ENCODE results near the gene AKT1. TPM values are rescaled to one million over a fixed set of nuclear protein-coding genes. Genes with fewer than 3 reads are reported as not detected.

Gene AKT1
- total RNA-seq, 1 donor from 2014 or later, result 112 TPM

DNA sequence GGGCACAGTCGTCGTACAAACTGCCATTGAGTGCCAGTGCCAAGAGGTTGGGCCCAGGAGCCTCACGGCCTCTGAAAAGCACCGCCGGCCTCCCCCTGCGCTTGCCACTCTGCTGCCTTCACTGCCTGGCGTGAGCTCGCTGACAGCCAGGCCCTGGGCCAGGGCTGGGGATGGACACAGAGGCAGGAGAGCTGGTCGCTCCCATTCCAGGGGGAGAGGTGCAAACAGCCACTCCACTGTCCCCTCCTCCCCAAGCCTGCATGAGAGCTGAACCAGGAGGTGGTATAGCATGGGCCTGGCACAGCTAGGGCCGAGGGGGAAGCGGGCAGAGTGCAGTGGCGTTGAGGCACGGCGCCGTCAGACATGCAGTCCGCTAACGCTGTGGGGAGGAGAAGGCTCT, 66.9 kb downstream of the AKT1 start:
- Histone ChIP-seq H3K27me3 (no peaks in the 10 kb centered on the region), H3K27ac (no peak overlapping the region), H3K36me3 (no peaks in the 10 kb centered on the region), H3K4me3 (no peak overlapping the region), H3K4me1 (peaks cover 21 to 51% of the 10 kb centered on the region in 2 donors), H3K9me3 (no peaks in the 10 kb centered on the region)
- TF ChIP-seq, protein P1, sequence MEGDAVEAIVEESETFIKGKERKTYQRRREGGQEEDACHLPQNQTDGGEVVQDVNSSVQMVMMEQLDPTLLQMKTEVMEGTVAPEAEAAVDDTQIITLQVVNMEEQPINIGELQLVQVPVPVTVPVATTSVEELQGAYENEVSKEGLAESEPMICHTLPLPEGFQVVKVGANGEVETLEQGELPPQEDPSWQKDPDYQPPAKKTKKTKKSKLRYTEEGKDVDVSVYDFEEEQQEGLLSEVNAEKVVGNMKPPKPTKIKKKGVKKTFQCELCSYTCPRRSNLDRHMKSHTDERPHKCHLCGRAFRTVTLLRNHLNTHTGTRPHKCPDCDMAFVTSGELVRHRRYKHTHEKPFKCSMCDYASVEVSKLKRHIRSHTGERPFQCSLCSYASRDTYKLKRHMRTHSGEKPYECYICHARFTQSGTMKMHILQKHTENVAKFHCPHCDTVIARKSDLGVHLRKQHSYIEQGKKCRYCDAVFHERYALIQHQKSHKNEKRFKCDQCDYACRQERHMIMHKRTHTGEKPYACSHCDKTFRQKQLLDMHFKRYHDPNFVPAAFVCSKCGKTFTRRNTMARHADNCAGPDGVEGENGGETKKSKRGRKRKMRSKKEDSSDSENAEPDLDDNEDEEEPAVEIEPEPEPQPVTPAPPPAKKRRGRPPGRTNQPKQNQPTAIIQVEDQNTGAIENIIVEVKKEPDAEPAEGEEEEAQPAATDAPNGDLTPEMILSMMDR (IDR thresholded peaks at IDR 0.05), result no peak
- DNase-seq (ENCODE audit: low spot score in 2 of 2), result no peak
- intact Hi-C loops (cut with DNase I), result no loop called here

DNA sequence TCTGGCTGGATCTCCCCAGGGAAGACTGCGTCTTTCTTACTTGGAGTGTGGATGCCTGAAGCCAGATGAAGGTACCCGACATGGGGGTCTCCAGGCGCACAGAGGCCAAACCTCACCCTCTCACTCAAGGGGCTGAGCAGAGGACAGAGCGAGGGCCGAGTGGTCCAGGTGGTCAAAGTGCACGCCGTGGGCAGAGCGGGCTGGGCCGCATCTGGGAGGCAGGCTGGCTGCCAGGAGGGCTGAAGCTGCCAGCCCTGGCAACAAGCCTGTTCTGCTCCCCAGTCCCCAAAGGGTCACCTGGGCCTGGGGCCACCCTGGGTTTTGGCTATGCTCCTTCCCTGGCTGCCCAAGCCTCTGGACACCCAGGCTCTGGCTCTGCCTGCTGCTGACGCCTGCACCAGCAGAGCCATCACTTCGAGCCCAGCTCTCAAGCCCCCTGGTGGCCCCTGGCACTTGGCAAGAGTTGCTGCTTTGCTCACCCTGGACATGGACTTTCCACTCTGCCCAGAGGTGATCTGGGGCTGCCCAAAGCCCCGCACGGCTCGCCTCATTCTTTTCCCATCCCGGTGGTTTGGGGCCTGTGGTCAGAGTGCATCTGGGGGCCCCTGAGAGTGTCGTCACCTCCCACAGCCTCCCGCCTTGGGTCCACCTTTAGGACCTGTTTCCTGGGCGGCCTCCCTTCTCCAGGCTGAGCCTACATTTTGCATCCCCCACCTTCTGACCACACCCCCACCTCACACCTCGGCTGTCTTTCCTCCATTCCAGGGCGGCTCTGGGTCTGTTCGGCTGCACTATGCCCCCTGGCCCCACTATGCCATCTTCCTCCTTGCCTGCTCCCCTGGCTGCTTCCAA, 68.7 kb downstream of the AKT1 start:
- H3K4me1 ChIP-seq, result peaks cover 29 to 51% of the 10 kb centered on the region in 2 donors
- TF ChIP-seq, protein P1 (IDR thresholded peaks at IDR 0.05), result no peak
- intact Hi-C loops (cut with DNase I), result no loop called here
- H3K4me3 ChIP-seq, result peak overlapping the region in 1 of 2 donors; percentile 94
- H3K27ac ChIP-seq, result peak overlapping the region; percentile 84 to 89
- DNase-seq (ENCODE audit: low spot score in 2 of 2), result no peak
- H3K9me3 ChIP-seq, result no peaks in the 10 kb centered on the region
- no peaks in the 10 kb centered on the region for H3K36me3 ChIP-seq
- H3K27me3 ChIP-seq, result no peaks in the 10 kb centered on the region

DNA sequence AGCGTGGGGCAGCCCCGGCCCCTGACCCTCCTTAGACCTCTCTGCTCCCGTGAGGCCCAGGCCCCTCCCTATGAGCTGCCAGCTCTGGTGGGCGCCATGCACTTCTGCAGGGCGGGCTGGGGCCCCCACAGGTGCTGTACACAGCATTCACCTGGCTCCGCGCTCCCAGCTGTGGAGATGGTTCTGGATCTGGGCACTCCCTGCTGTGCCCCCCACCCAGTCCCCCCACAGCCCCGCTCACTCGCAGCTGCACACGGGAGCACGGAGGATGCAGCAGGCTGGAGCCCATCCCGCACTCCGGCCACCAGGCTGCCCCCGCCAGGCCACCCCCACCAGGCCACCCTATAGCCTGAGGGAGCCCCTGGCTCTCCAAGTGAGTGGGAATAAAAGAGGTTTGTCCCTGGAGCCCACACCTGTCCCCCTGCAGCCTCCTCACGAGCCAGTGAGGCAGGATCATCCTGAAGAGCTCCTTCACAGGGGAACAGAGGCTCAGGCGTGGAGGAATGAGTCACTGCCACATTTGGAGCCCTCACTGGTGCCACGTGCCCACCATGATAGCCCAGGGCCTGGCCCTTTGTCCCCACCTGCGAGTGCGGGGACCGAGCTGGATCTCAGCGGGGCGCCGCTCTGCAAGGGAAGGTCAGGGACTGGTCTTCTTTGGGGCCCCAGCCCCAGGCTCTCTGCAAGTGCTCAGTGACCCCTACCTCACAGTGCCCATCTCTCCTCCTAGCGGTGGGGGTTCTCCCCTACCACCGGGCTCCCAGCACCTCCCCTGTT, 69.6 kb downstream of the AKT1 start:
- Histone ChIP-seq H3K36me3 (no peaks in the 10 kb centered on the region), H3K4me3 (peak overlapping the region in 1 of 2 donors; percentile 94), H3K9me3 (no peaks in the 10 kb centered on the region), H3K27me3 (no peaks in the 10 kb centered on the region), H3K4me1 (peaks cover 24 to 47% of the 10 kb centered on the region in 2 donors), H3K27ac (peak overlapping the region; percentile 84 to 89)
- no peak for DNase-seq (ENCODE audit: low spot score in 2 of 2)
- intact Hi-C loops (cut with DNase I), result no loop called here
- TF ChIP-seq, protein P1 (IDR thresholded peaks at IDR 0.05), result no peak

DNA sequence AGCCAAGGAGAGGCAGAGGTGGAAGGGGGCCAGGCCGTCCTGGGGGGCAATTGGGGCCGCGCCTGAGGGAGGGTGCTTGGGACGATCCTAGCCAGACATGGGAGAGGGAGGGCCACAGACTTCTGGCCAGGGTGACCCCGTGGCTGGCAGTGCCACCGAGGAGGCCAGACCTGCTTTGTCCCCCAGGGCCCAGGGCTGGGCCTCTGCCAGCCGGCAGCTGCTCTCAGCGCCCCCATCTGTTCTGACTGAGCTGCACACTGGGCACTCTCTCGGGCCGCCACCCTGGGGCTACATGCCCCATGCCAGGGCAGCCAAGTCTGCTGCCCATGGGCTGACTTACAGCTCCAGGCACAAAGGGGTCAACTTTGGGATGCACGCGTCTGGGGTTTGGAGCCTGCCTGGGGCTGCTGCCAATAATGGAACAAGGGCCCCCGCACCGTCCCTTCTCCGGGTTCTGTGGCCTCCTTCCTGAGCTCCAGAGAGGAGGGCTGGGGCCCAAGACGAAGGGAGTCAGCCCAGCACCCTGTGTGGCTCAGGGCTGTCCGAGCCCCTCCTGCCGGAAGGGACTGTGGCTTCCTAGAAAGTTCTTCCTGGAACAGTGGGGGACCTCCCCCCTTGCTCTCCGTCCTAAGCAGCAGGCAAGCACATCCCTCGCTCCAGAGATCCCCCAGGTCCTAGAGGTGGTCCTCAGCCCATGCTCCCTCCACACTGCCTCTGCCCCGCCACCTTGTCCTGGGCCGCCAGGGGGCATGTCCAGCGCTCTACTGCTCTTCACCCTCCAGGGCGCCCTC, 70.4 kb downstream of the AKT1 start:
- DNase-seq (ENCODE audit: low spot score in 2 of 2), result peak in 1 of 2 donors; percentile 81
- Histone ChIP-seq H3K36me3 (peaks cover 0 to under 1% of the 10 kb centered on the region in 2 donors), H3K27me3 (no peaks in the 10 kb centered on the region), H3K4me1 (peaks cover 24 to 47% of the 10 kb centered on the region in 2 donors), H3K27ac (peak overlapping the region; percentile 84 to 89), H3K4me3 (peak overlapping the region; percentile 83 to 94), H3K9me3 (no peaks in the 10 kb centered on the region)
- intact Hi-C loops (cut with DNase I), result loop anchor here (1.0 kb wide), 1 partner anchor 24 kb away; no protein-coding TSS in a partner anchor
- TF ChIP-seq, protein P1 (IDR thresholded peaks at IDR 0.05), result peak; percentile 23 to 53 (median 45)

DNA sequence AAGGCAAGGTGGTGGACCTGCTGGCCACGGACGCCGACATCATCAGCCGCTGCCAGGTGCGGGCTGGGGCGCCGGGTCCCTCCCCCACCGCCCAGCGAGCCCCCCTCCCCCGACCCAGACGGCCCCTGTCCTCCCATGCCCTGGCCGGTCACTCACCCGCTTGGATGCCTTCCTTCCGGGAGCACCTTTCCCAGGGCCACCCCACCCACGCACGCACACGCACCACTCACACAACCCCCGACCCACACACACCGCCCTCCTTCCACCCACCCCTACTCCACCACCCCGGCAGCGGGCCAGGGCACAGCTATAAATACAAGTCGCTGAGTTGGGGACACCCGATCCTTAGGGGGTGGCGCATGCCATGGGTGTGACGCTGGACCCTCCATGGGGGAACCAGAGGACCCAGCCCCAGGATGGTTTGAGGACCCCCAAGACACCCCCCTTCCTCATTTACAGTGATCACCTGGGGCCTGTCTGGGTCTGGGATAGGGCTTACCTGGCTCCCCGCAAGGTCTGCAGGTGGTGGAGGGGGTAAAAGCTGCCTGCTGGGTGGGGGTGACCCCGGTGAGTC, 71.1 kb downstream of the AKT1 start:
- H3K27ac ChIP-seq, result peak overlapping the region; percentile 84 to 89
- peaks cover 24 to 47% of the 10 kb centered on the region in 2 donors for H3K4me1 ChIP-seq
- peak overlapping the region; percentile 83 to 94 for H3K4me3 ChIP-seq
- no peaks in the 10 kb centered on the region for H3K27me3 ChIP-seq
- peaks cover 5 to 7% of the 10 kb centered on the region in 2 donors for H3K36me3 ChIP-seq
- DNase-seq (ENCODE audit: low spot score in 2 of 2), result peak in 1 of 2 donors; percentile 79
- TF ChIP-seq, protein P1 (IDR thresholded peaks at IDR 0.05), result no peak
- intact Hi-C loops (cut with DNase I), result loop anchor here (1.0 kb wide), 1 partner anchor 25 kb away; no protein-coding TSS in a partner anchor
- H3K9me3 ChIP-seq, result no peaks in the 10 kb centered on the region
